Esophagus muscularis mucosa (tissue), 4 donors: ENCODE measurements around the gene ENTPD6. TPM values are rescaled to one million over a fixed set of nuclear protein-coding genes. Genes with fewer than 3 reads are reported as not detected.

Source experiments
- DNase-seq: peaks from one replicate; pipeline ENCODE4 v3.0.0-alpha.2; 2017; ENCODE audit errors: extremely low spot score
- H3K27ac ChIP-seq, 4 donors: fragments of 200-600 bp; sonication (generic); replicated peaks in 1 of 4; 1 replicate in 3 of 4; 2 replicates in 1 of 4; pipeline ENCODE4 v1.5.1; 2016 to 2019; ENCODE audit warnings: mild to moderate bottlenecking in 1 of 4
- H3K27me3 ChIP-seq, 4 donors: fragments of 200-600 bp; sonication (generic); one replicate each; pipeline versions ENCODE4 v1.5.1 to v1.6.0; 2016 to 2019
- H3K36me3 ChIP-seq, 4 donors: fragments of 200-600 bp; sonication (generic); one replicate each; pipeline ENCODE4 v1.5.1; 2016 to 2019
- H3K4me1 ChIP-seq, 4 donors: fragments of 200-600 bp; sonication (generic); one replicate each; pipeline ENCODE4 v1.5.1; 2016 to 2019
- H3K4me3 ChIP-seq, 4 donors: fragments of 200-600 bp; sonication (generic); 1 replicate in 2 of 4; 2 replicates in 2 of 4; pipeline ENCODE4 v1.5.1; 2016 to 2019; ENCODE audit warnings: mild to moderate bottlenecking in 4 of 4, moderate library complexity in 1 of 4
- H3K9me3 ChIP-seq, 4 donors: fragments of 200-600 bp; sonication (generic); 1 replicate in 3 of 4; 2 replicates in 1 of 4; pipeline ENCODE4 v1.5.1; 2016 to 2019
- CTCF ChIP-seq, 3 experiments: fragments of 200-600 bp in 2 of 3; fragments of 450-650 bp in 1 of 3; sonication (generic) in 2 of 3; IDR thresholded peaks; one replicate each; pipeline ENCODE4 v1.5.1; 2017 to 2019; ENCODE audit warnings: antibody characterized with exemption in 3 of 3, mild to moderate bottlenecking in 2 of 3, moderate library complexity in 1 of 3
- EP300 ChIP-seq: sonication (generic); formaldehyde crosslinking; IDR thresholded peaks from one replicate; pipeline ENCODE4 v1.6.1; 2017; ENCODE audit warnings: antibody characterized with exemption
- POLR2A ChIP-seq: fragments of 450-650 bp; IDR thresholded peaks from one replicate; pipeline ENCODE4 v1.6.1; 2017; ENCODE audit warnings: antibody characterized with exemption, moderate library complexity, mild to moderate bottlenecking, low read depth
- POLR2AphosphoS5 ChIP-seq, 2 donors: sonication (generic); formaldehyde crosslinking; IDR thresholded peaks; one replicate each; pipeline ENCODE4 v1.6.1; 2017; ENCODE audit warnings: antibody characterized with exemption in 2 of 2
- WGBS: methylation state at CpG from one replicate; pipeline ENCODE4 v1.1.5; 2018; 5-methylcytosine and 5-hydroxymethylcytosine counted together
- intact Hi-C: fragments of 100-400 bp; cut with DNase I; formaldehyde crosslinking; loops from one replicate; pipeline ENCODE4 v1.15.1; 2023
- total RNA-seq, 4 donors: library from RNA; depleted of rRNA; stranded (reverse); fragments of >200 nt; gene quantifications; one replicate each; pipeline versions ENCODE4 v1.1.0 to v1.2.1, GENCODE V29; 2016

Gene ENTPD6
- total RNA-seq, 4 donors from 2014 or later: 39.0 to 44.1 (median 43.5) TPM

GRCh38 chr20:25223765-25224720 lies 28.5 kb downstream of the ENTPD6 start:
- Histone ChIP-seq H3K4me1 (peaks cover 54 to 67% (median 56%) of the 10 kb centered on the region in 4 donors), H3K4me3 (no peak overlapping the region), H3K36me3 (peaks cover 0 to 64% (median 45%) of the 10 kb centered on the region in 4 donors), H3K27ac (peak overlapping the region in 3 of 4 donors; percentile 10 to 90 (median 55)), H3K27me3 (no peaks in the 10 kb centered on the region), H3K9me3 (no peaks in the 10 kb centered on the region)
- WGBS: 92% methylated on average over 15 of the region's 24 CpGs
- intact Hi-C loops: no loop called here
- DNase-seq: no peak
- TF ChIP-seq EP300 (no peak), POLR2A (no peak), CTCF (IDR thresholded peaks at IDR 0.05) (no peak), POLR2AphosphoS5 (IDR thresholded peaks at IDR 0.05) (no peak)

GRCh38 chr20:25224941-25225340 lies 29.4 kb downstream of the ENTPD6 start:
- no peak overlapping the region for H3K4me3 ChIP-seq
- no peaks in the 10 kb centered on the region for H3K27me3 ChIP-seq
- peak overlapping the region in 3 of 4 donors; percentile 85 to 92 (median 90) for H3K27ac ChIP-seq
- H3K4me1 ChIP-seq: peaks cover 62 to 70% (median 63%) of the 10 kb centered on the region in 4 donors
- 87% methylated on average over 12 of the region's 16 CpGs for WGBS
- no peak for TF ChIP-seq EP300
- TF ChIP-seq POLR2A: no peak
- no peak for TF ChIP-seq CTCF (IDR thresholded peaks at IDR 0.05)
- no peak for TF ChIP-seq POLR2AphosphoS5 (IDR thresholded peaks at IDR 0.05)
- DNase-seq: no peak
- intact Hi-C loops: no loop called here
- H3K9me3 ChIP-seq: no peaks in the 10 kb centered on the region
- H3K36me3 ChIP-seq: peaks cover 0 to 55% (median 37%) of the 10 kb centered on the region in 4 donors

- no peaks in the 10 kb centered on the region for H3K27me3 ChIP-seq
- intact Hi-C loops: no loop called here
- peaks cover 62 to 72% (median 67%) of the 10 kb centered on the region in 4 donors for H3K4me1 ChIP-seq
- peaks cover 0 to 46% (median 34%) of the 10 kb centered on the region in 4 donors for H3K36me3 ChIP-seq
- no peak overlapping the region for H3K4me3 ChIP-seq
- TF ChIP-seq EP300 (no peak), POLR2A (no peak), POLR2AphosphoS5 (IDR thresholded peaks at IDR 0.05) (no peak), CTCF (IDR thresholded peaks at IDR 0.05) (no peak)
- peak overlapping the region; percentile 85 to 94 (median 91) for H3K27ac ChIP-seq
- no peak for DNase-seq
- no peaks in the 10 kb centered on the region for H3K9me3 ChIP-seq
- WGBS: 87% methylated on average over 6 of the region's 16 CpGs
Observed at GRCh38 chr20:25225642-25226432, 30.3 kb downstream of the ENTPD6 start.

DNA sequence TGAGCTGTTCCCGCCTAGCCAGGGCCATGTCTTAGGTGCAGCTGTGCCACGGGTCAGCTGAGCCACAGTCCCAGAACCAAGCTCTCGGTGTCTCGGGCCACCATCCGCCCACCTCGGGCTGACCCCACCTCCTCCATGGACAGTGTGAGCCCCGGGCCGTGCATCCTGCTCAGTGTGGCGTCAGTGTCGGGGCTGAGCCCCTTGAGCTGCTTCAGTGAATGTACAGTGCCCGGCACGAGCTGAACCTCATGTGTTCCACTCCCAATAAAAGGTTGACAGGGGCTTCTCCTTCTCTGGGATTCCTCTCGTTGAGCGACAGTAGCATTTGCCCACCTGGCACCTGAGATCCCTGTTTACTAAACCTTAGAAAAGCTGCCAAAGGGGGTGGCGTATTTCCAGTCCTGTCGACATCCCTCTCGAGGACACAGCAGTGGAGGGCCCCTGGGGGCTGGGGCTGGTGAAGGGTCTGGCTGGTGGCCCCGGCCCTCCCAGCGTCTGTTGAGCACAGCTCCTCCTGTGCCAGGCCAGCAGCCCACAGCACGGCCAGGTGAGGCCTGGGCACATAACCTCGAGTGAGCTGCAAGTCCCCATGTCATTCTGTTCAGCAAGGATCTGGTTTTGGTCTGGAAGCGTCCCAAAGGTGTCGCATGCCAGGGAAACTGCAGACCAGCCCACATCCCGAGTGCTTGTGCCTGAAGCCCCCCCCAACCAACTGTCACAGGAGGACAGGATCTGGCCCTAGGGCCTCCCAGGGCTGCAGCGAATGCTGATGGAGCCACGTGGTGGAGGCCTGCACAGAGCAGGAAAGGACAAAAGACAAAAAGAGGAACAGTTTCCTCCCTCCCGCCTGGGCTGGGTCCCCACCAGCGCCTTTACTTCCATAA lies 31.2 kb downstream of the ENTPD6 start:
- WGBS: 69% methylated on average over 16 of the region's 28 CpGs
- H3K4me1 ChIP-seq: peaks cover 58 to 75% (median 69%) of the 10 kb centered on the region in 4 donors

More for the DNA sequence above, 31.2 kb downstream of the ENTPD6 start:
- Histone ChIP-seq H3K36me3 (peaks cover 0 to 38% (median 26%) of the 10 kb centered on the region in 4 donors), H3K9me3 (no peaks in the 10 kb centered on the region), H3K27me3 (no peaks in the 10 kb centered on the region), H3K4me3 (peak overlapping the region in 1 of 4 donors; percentile 22), H3K27ac (peak overlapping the region; percentile 85 to 94 (median 91))
- TF ChIP-seq POLR2AphosphoS5 (IDR thresholded peaks at IDR 0.05): peak in 1 of 2 donors; percentile 26
- no peak for TF ChIP-seq CTCF (IDR thresholded peaks at IDR 0.05)
- intact Hi-C loops: no loop called here
- DNase-seq: no peak
